HepG2 (cell line): ENCODE measurements around the gene AHCYL2. TPM values are rescaled to one million over a fixed set of nuclear protein-coding genes. Genes with fewer than 3 reads are reported as not detected.

Experiments used
- AKNA ChIP-seq: sonication (generic); formaldehyde crosslinking; IDR thresholded peaks from 2 replicates; pipeline ENCODE4 v1.4.0; 2020; ENCODE audit warnings: missing genetic modification reagents, borderline replicate concordance
- CTCF ChIP-seq: sonication (generic); formaldehyde crosslinking; IDR thresholded peaks from 2 replicates; pipeline ENCODE4 v1.5.0; 2020; ENCODE audit warnings: mild to moderate bottlenecking, missing genetic modification reagents, moderate library complexity
- HNRNPL ChIP-seq: fragments of 200-400 bp; formaldehyde crosslinking; IDR thresholded peaks from 2 replicates; pipeline ENCODE4 v1.6.1; 2017; ENCODE audit warnings: mild to moderate bottlenecking, low read depth, low read length
- IRF1 ChIP-seq: sonication (generic); formaldehyde crosslinking; IDR thresholded peaks from 2 replicates; pipeline ENCODE4 v1.4.0; 2020; ENCODE audit warnings: low read depth, mild to moderate bottlenecking, missing genetic modification reagents
- MTA1 ChIP-seq: sonication (generic); formaldehyde crosslinking; IDR thresholded peaks from 2 replicates; pipeline ENCODE4 v1.4.0; 2020; ENCODE audit warnings: missing genetic modification reagents, mild to moderate bottlenecking, borderline replicate concordance
- MYPOP ChIP-seq: sonication (generic); formaldehyde crosslinking; IDR thresholded peaks from 2 replicates; pipeline ENCODE4 v1.8.1; 2023; ENCODE audit warnings: mild to moderate bottlenecking, moderate library complexity, missing genetic modification reagents
- PATZ1 ChIP-seq: sonication (generic); formaldehyde crosslinking; IDR thresholded peaks from 2 replicates; pipeline ENCODE4 v1.4.0; 2020; ENCODE audit warnings: missing genetic modification reagents
- PPARG ChIP-seq: conservative IDR thresholded peaks from 2 replicates; pipeline ENCODE4 v1.6.1; 2016; ENCODE audit warnings: missing biosample characterization, missing genetic modification reagents
- RFX1 ChIP-seq: fragments of 450-650 bp; IDR thresholded peaks from 2 replicates; pipeline ENCODE4 v1.6.1; 2017
- SYNCRIP ChIP-seq: fragments of 200-400 bp; formaldehyde crosslinking; IDR thresholded peaks from 2 replicates; pipeline ENCODE4 v1.6.1; 2018; ENCODE audit warnings: mild to moderate bottlenecking, low read depth, low read length; ENCODE audit not compliant: insufficient read depth
- TBX2 ChIP-seq: sonication (generic); formaldehyde crosslinking; IDR thresholded peaks from 2 replicates; pipeline ENCODE4 v1.5.0; 2020; ENCODE audit warnings: missing genetic modification reagents, mild to moderate bottlenecking, borderline replicate concordance
- ZBTB42 ChIP-seq: sonication (generic); formaldehyde crosslinking; IDR thresholded peaks from 2 replicates; pipeline ENCODE4 v1.5.0; 2020; ENCODE audit warnings: mild to moderate bottlenecking, missing genetic modification reagents
- ZFAT ChIP-seq: sonication (generic); formaldehyde crosslinking; conservative IDR thresholded peaks from 2 replicates; pipeline ENCODE4 v1.8.1; 2023; ENCODE audit warnings: missing genetic modification reagents, inconsistent platforms
- ZNF230 ChIP-seq: sonication (generic); formaldehyde crosslinking; IDR thresholded peaks from 2 replicates; pipeline ENCODE4 v1.4.0; 2020; ENCODE audit warnings: mild to moderate bottlenecking, missing genetic modification reagents
- ZNF616 ChIP-seq: sonication (generic); formaldehyde crosslinking; IDR thresholded peaks from 2 replicates; pipeline ENCODE4 v1.5.0; 2020; ENCODE audit warnings: low read depth, mild to moderate bottlenecking, missing genetic modification reagents
- ZNF724P ChIP-seq: sonication (generic); formaldehyde crosslinking; IDR thresholded peaks from 2 replicates; pipeline ENCODE4 v1.8.0; 2022; ENCODE audit warnings: missing genetic modification reagents, borderline replicate concordance
- ZNF766 ChIP-seq: sonication (generic); formaldehyde crosslinking; IDR thresholded peaks from 2 replicates; pipeline ENCODE4 v1.5.0; 2020; ENCODE audit warnings: missing genetic modification reagents, borderline replicate concordance
- polyA plus RNA-seq, 8 experiments: library from polyadenylated mRNA; depleted of rRNA in 3 of 8; stranded (reverse) in 7 of 8; unstranded in 1 of 8; fragments of >200 nt; fragmentation: Illumina TruSeq in 4 of 8; extraction: Trizol in 4 of 8; gene quantifications; 2 replicates each; pipeline versions ENCODE4 v1.2.1 to v1.2.3, GENCODE V29; 2011 to 2016; ENCODE audit warnings: low read depth in 4 of 8, missing spikeins in 1 of 8, mixed read lengths in 1 of 8; ENCODE audit not compliant: insufficient read depth in 1 of 8
- total RNA-seq, 5 experiments: library from RNA; depleted of rRNA; stranded (reverse); fragments of >200 nt; fragmentation: Illumina TruSeq; extraction: Trizol; gene quantifications; 2 replicates each; pipeline ENCODE4 v1.2.3, GENCODE V29; 2016; ENCODE audit warnings: low read depth in 1 of 5
- TF ChIP-seq, protein P1 (sequence below): sonication (generic); formaldehyde crosslinking; IDR thresholded peaks from 2 replicates; pipeline ENCODE4 v1.5.0; 2020; ENCODE audit warnings: missing genetic modification reagents, mild to moderate bottlenecking, borderline replicate concordance

The AHCYL2 gene
- total and polyA plus RNA-seq, 2 of the 13 experiments (the other 11 are each of a cell fraction or from before 2014, with no cell fraction given), result 9.5 to 14.7 TPM

GRCh38 chr7:129376076-129376777 is 151.4 kb downstream of the AHCYL2 start (continued):
- TF ChIP-seq CTCF (CRISPR knock-in tag), result peak; percentile 67
- TF ChIP-seq PPARG, result 0 out of 2 replicates have a peak, but pooled peaks have one; percentile 24
- TF ChIP-seq ZNF724P (CRISPR knock-in tag), result no peak
- TF ChIP-seq MYPOP (CRISPR knock-in tag), result no peak
- TF ChIP-seq ZBTB42 (CRISPR knock-in tag), result no peak
- no peak for TF ChIP-seq SYNCRIP
- no peak for TF ChIP-seq ZNF230
- TF ChIP-seq ZFAT, result no peak
- no peak for TF ChIP-seq PATZ1
- no peak for TF ChIP-seq AKNA
- TF ChIP-seq MTA1 (CRISPR knock-in tag), result no peak
- no peak for TF ChIP-seq RFX1
- TF ChIP-seq, protein P1, sequence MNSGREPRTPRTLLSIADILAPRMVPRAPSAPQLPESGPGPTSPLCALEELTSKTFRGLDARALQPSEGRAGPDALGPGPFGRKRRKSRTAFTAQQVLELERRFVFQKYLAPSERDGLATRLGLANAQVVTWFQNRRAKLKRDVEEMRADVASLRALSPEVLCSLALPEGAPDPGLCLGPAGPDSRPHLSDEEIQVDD (CRISPR knock-in tag), result no peak
- TF ChIP-seq HNRNPL, result no peak
- no peak for TF ChIP-seq ZNF616 (CRISPR knock-in tag)
- TF ChIP-seq TBX2 (CRISPR knock-in tag), result no peak
- no peak for TF ChIP-seq ZNF766 (CRISPR knock-in tag)
- no peak for TF ChIP-seq IRF1 (CRISPR knock-in tag)
